H1 (cell line): ENCODE measurements around the gene DPYD. TPM values are rescaled to one million over a fixed set of nuclear protein-coding genes. Genes with fewer than 3 reads are reported as not detected.

Source experiments
- CTCF ChIA-PET: fragments of 300-600 bp; sonication (Branson Sonifier 250); formaldehyde crosslinking; loops from one replicate; lab custom pipeline; 2021; ENCODE audit not compliant: partially characterized antibody; lab: Charles Lee
- POLR2A ChIA-PET: fragments of 300-600 bp; sonication (Branson Sonifier 250); formaldehyde crosslinking; loops from one replicate; lab custom pipeline; 2021; ENCODE audit warnings: inconsistent platforms; ENCODE audit not compliant: partially characterized antibody; lab: Charles Lee
- DNase-seq, 2 experiments: peaks; one replicate each; pipeline versions ENCODE4 v3.0.0 to v3.0.0-alpha.2; 2010 to 2022; ENCODE audit warnings: low spot score in 2 of 2, low read depth in 1 of 2, mixed read lengths in 1 of 2
- FAIRE-seq: peaks from 2 replicates; lab custom pipeline; 2011; peaks lifted over from hg19 to GRCh38; lab: Jason Lieb, UNC
- H2AFZ ChIP-seq: 2 replicates; pipeline ENCODE4 v1.8.1; 2012; ENCODE audit warnings: low read length, inconsistent platforms
- H2AK5ac ChIP-seq: 2 replicates; pipeline ENCODE4 v1.6.1; 2013; ENCODE audit warnings: low read depth, low read length
- H2BK120ac ChIP-seq: replicated peaks from 2 replicates; pipeline ENCODE3; 2013; ENCODE audit warnings: low read depth, low read length, inconsistent platforms
- H2BK12ac ChIP-seq: 2 replicates; pipeline ENCODE4 v1.6.1; 2013; ENCODE audit warnings: low read depth, low read length
- H2BK15ac ChIP-seq: 2 replicates; pipeline ENCODE4 v1.6.1; 2013; ENCODE audit warnings: low read length
- H2BK20ac ChIP-seq: 2 replicates; pipeline ENCODE4 v1.6.1; 2013; ENCODE audit warnings: low read length
- H2BK5ac ChIP-seq: 2 replicates; pipeline ENCODE4 v1.6.1; 2013; ENCODE audit warnings: low read depth, low read length
- H3K14ac ChIP-seq: 2 replicates; pipeline ENCODE4 v1.6.1; 2013; ENCODE audit warnings: inconsistent platforms; ENCODE audit not compliant: insufficient read length
- H3K18ac ChIP-seq: 2 replicates; pipeline ENCODE4 v1.6.1; 2013; ENCODE audit warnings: low read length; ENCODE audit errors: extremely low read depth
- H3K23ac ChIP-seq: 2 replicates; pipeline ENCODE4 v1.6.1; 2013; ENCODE audit warnings: inconsistent platforms; ENCODE audit not compliant: insufficient read length
- H3K23me2 ChIP-seq: 2 replicates; pipeline ENCODE4 v1.6.1; 2013; ENCODE audit warnings: low read depth, low read length
- H3K27ac ChIP-seq: 2 replicates; pipeline ENCODE4 v1.6.1; 2011; ENCODE audit warnings: low read depth, low read length, inconsistent platforms
- H3K27me3 ChIP-seq, 4 experiments: replicated peaks in 1 of 4; 1 replicate in 1 of 4; 2 replicates in 3 of 4; pipeline versions ENCODE4 v1.6.1 to v1.8.1; 2011 to 2013; ENCODE audit warnings: low read length in 3 of 4, mild to moderate bottlenecking in 3 of 4, inconsistent platforms in 2 of 4, mixed read lengths in 2 of 4, moderate library complexity in 1 of 4; ENCODE audit not compliant: control insufficient read depth in 3 of 4, insufficient read depth in 3 of 4; ENCODE audit errors: extremely low read depth in 1 of 4
- H3K36me3 ChIP-seq, 4 experiments: 2 replicates each; pipeline versions ENCODE4 v1.6.1 to v1.8.1; 2011 to 2013; ENCODE audit warnings: mild to moderate bottlenecking in 4 of 4, low read length in 3 of 4, moderate library complexity in 2 of 4, control low read depth in 1 of 4, inconsistent platforms in 1 of 4; ENCODE audit not compliant: insufficient read depth in 4 of 4, control insufficient read depth in 2 of 4
- H3K4ac ChIP-seq: replicated peaks from 2 replicates; pipeline ENCODE3; 2013; ENCODE audit warnings: low read length, low read depth, mixed read lengths, inconsistent platforms; ENCODE audit not compliant: insufficient read length
- H3K4me1 ChIP-seq, 4 experiments: replicated peaks in 1 of 4; 1 replicate in 1 of 4; 2 replicates in 3 of 4; pipeline versions ENCODE4 v1.6.1 to v1.8.1; 2011 to 2013; ENCODE audit warnings: low read length in 3 of 4, inconsistent platforms in 2 of 4, mixed read lengths in 1 of 4; ENCODE audit not compliant: insufficient read depth in 4 of 4, control insufficient read depth in 3 of 4
- H3K4me2 ChIP-seq, 2 experiments: 2 replicates each; pipeline versions ENCODE4 v1.6.1 to v1.8.1; 2011 to 2013; ENCODE audit warnings: low read depth in 2 of 2, low read length in 2 of 2, control low read depth in 1 of 2, inconsistent platforms in 1 of 2, mild to moderate bottlenecking in 1 of 2; ENCODE audit not compliant: insufficient read depth in 1 of 2
- H3K4me3 ChIP-seq, 4 experiments: fragments of 200-600, 300-600 bp in 1 of 4; sonication (generic), shearing (Covaris generic), sonication (Bioruptor Twin) in 1 of 4; 2 replicates each; pipeline versions ENCODE4 v1.5.1 to v1.8.1; 2011 to 2016; ENCODE audit warnings: low read length in 4 of 4, low read depth in 3 of 4, control low read depth in 2 of 4, inconsistent platforms in 2 of 4, mild to moderate bottlenecking in 2 of 4, mixed read lengths in 1 of 4, moderate library complexity in 1 of 4; ENCODE audit not compliant: insufficient read depth in 2 of 4; ENCODE audit errors: extremely low read depth in 1 of 4
- H3K56ac ChIP-seq: replicated peaks from 2 replicates; pipeline ENCODE3; 2013; ENCODE audit warnings: low read depth, mild to moderate bottlenecking, mixed read lengths, low read length, inconsistent platforms; ENCODE audit not compliant: insufficient read length
- H3K79me1 ChIP-seq: 2 replicates; pipeline ENCODE4 v1.6.1; 2013; ENCODE audit warnings: low read depth, low read length, control low read depth
- H3K79me2 ChIP-seq, 2 experiments: 2 replicates each; pipeline versions ENCODE4 v1.6.1 to v1.8.1; 2012 to 2013; ENCODE audit warnings: low read length in 2 of 2, mild to moderate bottlenecking in 2 of 2, inconsistent platforms in 1 of 2; ENCODE audit not compliant: insufficient read depth in 2 of 2, control insufficient read depth in 1 of 2
- H3K9ac ChIP-seq, 4 experiments: replicated peaks in 1 of 4; 1 replicate in 1 of 4; 2 replicates in 3 of 4; pipeline versions ENCODE4 v1.6.1 to v1.8.1; 2011 to 2013; ENCODE audit warnings: low read depth in 3 of 4, low read length in 3 of 4, control low read depth in 2 of 4, mild to moderate bottlenecking in 2 of 4, moderate library complexity in 2 of 4, inconsistent platforms in 1 of 4; ENCODE audit errors: extremely low read depth in 1 of 4
- H3K9me3 ChIP-seq, 2 experiments: 2 replicates each; pipeline versions ENCODE4 v1.6.1 to v1.8.1; 2012 to 2013; ENCODE audit warnings: mild to moderate bottlenecking in 2 of 2, moderate library complexity in 2 of 2, control low read depth in 1 of 2, inconsistent platforms in 1 of 2, low read depth in 1 of 2, low read length in 1 of 2, mixed read lengths in 1 of 2; ENCODE audit not compliant: insufficient read depth in 2 of 2
- H4K20me1 ChIP-seq, 2 experiments: replicated peaks in 1 of 2; 2 replicates each; pipeline versions ENCODE3 to v1.8.1; 2011 to 2013; ENCODE audit warnings: inconsistent platforms in 2 of 2, low read length in 2 of 2, mild to moderate bottlenecking in 1 of 2; ENCODE audit not compliant: insufficient read depth in 2 of 2, control insufficient read depth in 1 of 2
- H4K5ac ChIP-seq: 2 replicates; pipeline ENCODE4 v1.6.1; 2013; ENCODE audit warnings: low read length, low read depth, mixed read lengths, inconsistent platforms; ENCODE audit not compliant: insufficient read length
- H4K8ac ChIP-seq: 2 replicates; pipeline ENCODE4 v1.8.0; 2013; ENCODE audit warnings: mild to moderate bottlenecking, moderate library complexity, low read length, inconsistent platforms; ENCODE audit not compliant: insufficient read depth; ENCODE audit errors: extremely low read depth
- H4K91ac ChIP-seq: replicated peaks from 2 replicates; pipeline ENCODE3; 2013; ENCODE audit warnings: low read length, mixed read lengths, inconsistent platforms; ENCODE audit not compliant: insufficient read length
- ASH2L ChIP-seq: fragments of 200-600, 300-600 bp; sonication (generic); IDR thresholded peaks from one replicate; pipeline ENCODE4 v1.7.1; 2017; ENCODE audit warnings: low read length
- CBX5 ChIP-seq: fragments of 300-800, 300-1000 bp; sonication (generic); IDR thresholded peaks from 2 replicates; pipeline ENCODE4 v1.7.1; 2016; ENCODE audit warnings: antibody characterized with exemption, low read length, low read depth
- EGR1 ChIP-seq: IDR thresholded peaks from 2 replicates; pipeline ENCODE4 v1.6.1; 2011; ENCODE audit warnings: low read depth, low read length, borderline replicate concordance
- HDAC6 ChIP-seq: IDR thresholded peaks from one replicate; pipeline ENCODE4 v1.7.1; 2012; ENCODE audit warnings: low read depth, mild to moderate bottlenecking, inconsistent platforms, low read length, moderate library complexity
- NRF1 ChIP-seq: IDR thresholded peaks from 2 replicates; pipeline ENCODE4 v1.6.1; 2011; ENCODE audit warnings: mild to moderate bottlenecking, low read depth, low read length, improper control_type of control experiment
- PHF8 ChIP-seq: fragments of 200-600 bp; sonication (generic); conservative IDR thresholded peaks from 2 replicates; pipeline ENCODE4 v1.7.1; 2012; ENCODE audit warnings: low read depth, mild to moderate bottlenecking, inconsistent platforms, low read length, moderate library complexity
- SP1 ChIP-seq: IDR thresholded peaks from 2 replicates; pipeline ENCODE4 v1.6.1; 2011; ENCODE audit warnings: low read depth, low read length
- WGBS, 2 experiments: shearing (Covaris generic) in 1 of 2; methylation state at CpG; one replicate each; pipeline versions ENCODE4 v1.1.6 to v1.1.7; 2013 to 2015; ENCODE audit warnings: low lambda C conversion rate in 2 of 2, mixed read lengths in 2 of 2, inconsistent platforms in 1 of 2, low coverage in 1 of 2, missing lambda C conversion rate in 1 of 2; ENCODE audit not compliant: insufficient replicate concordance in 2 of 2, insufficient coverage in 1 of 2, insufficient read length in 1 of 2; ENCODE audit errors: extremely low coverage in 1 of 2, missing lambda C conversion rate in 1 of 2; 5-methylcytosine and 5-hydroxymethylcytosine counted together
- polyA plus RNA-seq, 7 experiments: library from polyadenylated mRNA; depleted of rRNA in 3 of 7; stranded (reverse) in 5 of 7; unstranded in 2 of 7; fragments of >200 nt in 5 of 7; fragments of 200-250 nt in 2 of 7; gene quantifications; 1 replicate in 5 of 7; 2 replicates in 1 of 7; 4 replicates in 1 of 7; pipeline versions ENCODE4 v1.2.1 to v1.2.3, GENCODE V29; 2011 to 2013; ENCODE audit warnings: missing spikeins in 2 of 7, mixed read lengths in 2 of 7
- total RNA-seq: library from RNA; stranded (reverse); fragmentation: NEBNext Ultra II Directional; extraction: Animal tissue kit (Norgen Biotek cat#: 25700); gene quantifications from 2 replicates; pipeline ENCODE4 v1.2.1, GENCODE V29; 2021

Gene DPYD
- total and polyA plus RNA-seq, 2 of the 8 experiments (the other 6 are each of a cell fraction or from before 2014, with no cell fraction given): 0.29 to 0.73 TPM

- no peaks in the 10 kb centered on the region; the same call in 1 of the 2 replicates for H3K79me1 ChIP-seq
- DNase-seq (no peak), FAIRE-seq (no peak)
- H4K91ac ChIP-seq: no peak overlapping the region
- H3K27ac ChIP-seq: no peak overlapping the region
- H4K8ac ChIP-seq: no peak overlapping the region
- H2BK20ac ChIP-seq: no peak overlapping the region
- no peak overlapping the region for H3K9ac ChIP-seq
- no peak overlapping the region for H3K4me3 ChIP-seq
- H3K56ac ChIP-seq: no peak overlapping the region
- no peak overlapping the region for H3K18ac ChIP-seq
- H3K4me1 ChIP-seq: 0 out of 7 replicates have a peak, but pooled peaks cover 0 to 3% (median 0%) of the 10 kb centered on the region in 4 experiments
- H3K27me3 ChIP-seq: no peaks in the 10 kb centered on the region
- no peak overlapping the region for H2AFZ ChIP-seq
- no peaks in the 10 kb centered on the region for H3K36me3 ChIP-seq
- H4K20me1 ChIP-seq: no peaks in the 10 kb centered on the region
- no peaks in the 10 kb centered on the region for H3K23me2 ChIP-seq
- 94% methylated on average over 1 of the region's 1 CpG; no CpG with 5 or more reads in 1 of the 2 experiments for WGBS, 2 experiments
- H3K9me3 ChIP-seq: no peaks in the 10 kb centered on the region
- no peak overlapping the region for H2BK15ac ChIP-seq
- H2BK120ac ChIP-seq: no peak overlapping the region
- H3K79me2 ChIP-seq: no peaks in the 10 kb centered on the region
- H2AK5ac ChIP-seq: no peak overlapping the region
- no peak overlapping the region for H2BK5ac ChIP-seq
- no peak overlapping the region for H4K5ac ChIP-seq
- no peak overlapping the region for H3K4ac ChIP-seq
- CTCF ChIA-PET: no interaction called here
- POLR2A ChIA-PET: no interaction called here
- H3K23ac ChIP-seq: no peak overlapping the region
- H3K14ac ChIP-seq: no peak overlapping the region
- H2BK12ac ChIP-seq: no peak overlapping the region
- H3K4me2 ChIP-seq: no peak overlapping the region
- TF ChIP-seq NRF1: no peak
- no peak for TF ChIP-seq CBX5
- TF ChIP-seq ASH2L: no peak
- TF ChIP-seq SP1: no peak
- no peak for TF ChIP-seq HDAC6
- no peak for TF ChIP-seq EGR1
- TF ChIP-seq PHF8: no peak
Measured at GRCh38 chr1:97571760-97572159, 349.1 kb downstream of the DPYD start.
